H9 (cell line): ENCODE results near the gene HLA-DOB. TPM values are rescaled to one million over a fixed set of nuclear protein-coding genes. Genes with fewer than 3 reads are reported as not detected.

Source experiments
- DNase-seq: peaks from one replicate; pipeline ENCODE4 v3.0.0-alpha.2; 2017
- H2AFZ ChIP-seq: one replicate; pipeline ENCODE4 v1.6.1; 2013; ENCODE audit warnings: mild to moderate bottlenecking, low read length, control low read depth, moderate library complexity
- H2AK5ac ChIP-seq: 2 replicates; pipeline ENCODE4 v1.6.1; 2013; ENCODE audit warnings: low read length, control low read depth, mixed read lengths; ENCODE audit not compliant: insufficient read length
- H2BK120ac ChIP-seq: one replicate; pipeline ENCODE4 v1.6.1; 2013; ENCODE audit warnings: low read depth, mild to moderate bottlenecking, low read length, control low read depth, inconsistent platforms; ENCODE audit not compliant: poor library complexity, severe bottlenecking
- H2BK12ac ChIP-seq: 2 replicates; pipeline ENCODE4 v1.6.1; 2013; ENCODE audit warnings: low read length, control low read depth, mixed read lengths, low read depth; ENCODE audit not compliant: insufficient read length
- H2BK15ac ChIP-seq: 2 replicates; pipeline ENCODE4 v1.6.1; 2013; ENCODE audit warnings: low read depth, low read length, control low read depth
- H2BK20ac ChIP-seq: one replicate; pipeline ENCODE4 v1.6.1; 2013; ENCODE audit warnings: low read depth, mild to moderate bottlenecking, low read length, control low read depth, inconsistent platforms; ENCODE audit not compliant: poor library complexity, severe bottlenecking
- H2BK5ac ChIP-seq: 2 replicates; pipeline ENCODE4 v1.6.1; 2013; ENCODE audit warnings: low read length, control low read depth, mixed read lengths; ENCODE audit not compliant: insufficient read length
- H3K14ac ChIP-seq: 2 replicates; pipeline ENCODE4 v1.6.1; 2013; ENCODE audit warnings: low read length, control low read depth; ENCODE audit not compliant: insufficient read depth
- H3K18ac ChIP-seq: 2 replicates; pipeline ENCODE4 v1.6.1; 2013; ENCODE audit warnings: low read depth, mild to moderate bottlenecking, mixed read lengths, low read length, control low read depth; ENCODE audit not compliant: insufficient read length
- H3K23ac ChIP-seq: 2 replicates; pipeline ENCODE4 v1.6.1; 2013; ENCODE audit warnings: low read length, control low read depth, mixed read lengths, low read depth; ENCODE audit not compliant: insufficient read length
- H3K23me2 ChIP-seq: 2 replicates; pipeline ENCODE4 v1.6.1; 2013; ENCODE audit warnings: low read depth, mild to moderate bottlenecking, mixed read lengths, low read length, control low read depth; ENCODE audit not compliant: insufficient read length, poor library complexity, severe bottlenecking
- H3K27ac ChIP-seq: 2 replicates; pipeline ENCODE4 v1.5.1; 2013; ENCODE audit warnings: low read length, control low read depth, mixed read lengths, low read depth; ENCODE audit not compliant: insufficient read length
- H3K27me3 ChIP-seq: 2 replicates; pipeline ENCODE4 v1.6.1; 2013; ENCODE audit warnings: low read length, control low read depth, inconsistent platforms; ENCODE audit not compliant: insufficient read depth
- H3K4ac ChIP-seq: 2 replicates; pipeline ENCODE4 v1.6.1; 2013; ENCODE audit warnings: low read depth, mild to moderate bottlenecking, control low read depth, inconsistent platforms, low read length, moderate library complexity
- H3K4me1 ChIP-seq: 2 replicates; pipeline ENCODE4 v1.6.1; 2013; ENCODE audit warnings: low read length, control low read depth, inconsistent platforms; ENCODE audit not compliant: insufficient read depth
- H3K4me2 ChIP-seq: 2 replicates; pipeline ENCODE4 v1.6.1; 2013; ENCODE audit warnings: low read length, control low read depth, mixed read lengths; ENCODE audit not compliant: insufficient read length, insufficient read depth
- H3K56ac ChIP-seq: 2 replicates; pipeline ENCODE4 v1.6.1; 2013; ENCODE audit warnings: low read depth, mild to moderate bottlenecking, mixed read lengths, low read length, control low read depth; ENCODE audit not compliant: insufficient read length
- H3K79me1 ChIP-seq: 2 replicates; pipeline ENCODE4 v1.6.1; 2013; ENCODE audit warnings: low read depth, mild to moderate bottlenecking, moderate library complexity, low read length, control low read depth, inconsistent platforms; ENCODE audit not compliant: insufficient read depth, poor library complexity, severe bottlenecking
- H3K79me2 ChIP-seq: 2 replicates; pipeline ENCODE4 v1.6.1; 2013; ENCODE audit warnings: low read length, control low read depth, inconsistent platforms; ENCODE audit not compliant: insufficient read depth
- H3K9ac ChIP-seq: 2 replicates; pipeline ENCODE4 v1.6.1; 2013; ENCODE audit warnings: low read length, control low read depth, mixed read lengths; ENCODE audit not compliant: insufficient read length; ENCODE audit errors: extremely low read depth
- H3K9me3 ChIP-seq: one replicate; pipeline ENCODE4 v1.6.1; 2013; ENCODE audit warnings: low read depth, low read length, inconsistent platforms; ENCODE audit not compliant: control insufficient read depth
- H3T11ph ChIP-seq: one replicate; pipeline ENCODE4 v1.6.1; 2013; ENCODE audit warnings: mild to moderate bottlenecking, low read length, control low read depth, inconsistent platforms
- H4K20me1 ChIP-seq: one replicate; pipeline ENCODE4 v1.6.1; 2013; ENCODE audit not compliant: control insufficient read depth, insufficient read length, insufficient read depth
- H4K5ac ChIP-seq: 2 replicates; pipeline ENCODE4 v1.6.1; 2013; ENCODE audit warnings: low read depth, mild to moderate bottlenecking, mixed read lengths, low read length, control low read depth; ENCODE audit not compliant: insufficient read length
- H4K8ac ChIP-seq: replicated peaks from 2 replicates; pipeline ENCODE4 v1.6.1; 2013; ENCODE audit warnings: low read length, control low read depth, mixed read lengths, low read depth; ENCODE audit not compliant: insufficient read length
- H4K91ac ChIP-seq: 2 replicates; pipeline ENCODE4 v1.6.1; 2013; ENCODE audit warnings: low read depth, mild to moderate bottlenecking, moderate library complexity, mixed read lengths, low read length, control low read depth; ENCODE audit not compliant: insufficient read length
- H3K27ac Mint-ChIP-seq, 3 experiments: 2 replicates in 2 of 3; 3 replicates in 1 of 3; pipeline ENCODE4 v1.8.0; 2020 to 2021; ENCODE audit warnings: mixed read lengths in 3 of 3, mild to moderate bottlenecking in 1 of 3, moderate library complexity in 1 of 3
- H3K27me3 Mint-ChIP-seq: 2 replicates; pipeline ENCODE4 v1.8.0; 2021; ENCODE audit warnings: low read depth, mild to moderate bottlenecking, moderate library complexity, mixed read lengths
- H3K36me3 Mint-ChIP-seq, 3 experiments: 2 replicates in 2 of 3; 3 replicates in 1 of 3; pipeline ENCODE4 v1.8.0; 2020 to 2021; ENCODE audit warnings: low read depth in 3 of 3, mixed read lengths in 3 of 3; ENCODE audit not compliant: insufficient read depth in 1 of 3
- H3K4me1 Mint-ChIP-seq, 2 experiments: 2 replicates each; pipeline ENCODE4 v1.8.0; 2020; ENCODE audit warnings: mixed read lengths in 2 of 2
- H3K4me3 Mint-ChIP-seq, 2 experiments: 2 replicates in 1 of 2; 3 replicates in 1 of 2; pipeline ENCODE4 v1.8.0; 2020 to 2021; ENCODE audit warnings: mild to moderate bottlenecking in 2 of 2, mixed read lengths in 2 of 2, moderate library complexity in 1 of 2
- H3K9me3 Mint-ChIP-seq, 2 experiments: 2 replicates in 1 of 2; 3 replicates in 1 of 2; pipeline ENCODE4 v1.8.0; 2020; ENCODE audit warnings: mild to moderate bottlenecking in 2 of 2, mixed read lengths in 2 of 2, moderate library complexity in 1 of 2
- CTCF ChIP-seq: fragments of 200-600 bp; sonication (generic); conservative IDR thresholded peaks from 3 replicates; pipeline ENCODE4 v1.8.0; 2021; ENCODE audit warnings: antibody characterized with exemption, mild to moderate bottlenecking
- WGBS: extraction: QIAGEN DNeasy Blood & Tissue Kit; methylation state at CpG from one replicate; pipeline ENCODE4 v1.1.7; 2013; ENCODE audit warnings: missing lambda C conversion rate, low lambda C conversion rate, mixed read lengths; ENCODE audit not compliant: insufficient read length; ENCODE audit errors: extremely low coverage; 5-methylcytosine and 5-hydroxymethylcytosine counted together
- total RNA-seq: library from RNA; stranded (reverse); gene quantifications from 2 replicates; pipeline ENCODE4 v1.2.1, GENCODE V29; 2021

HLA-DOB gene
- total RNA-seq, 1 experiment from 2014 or later: 0.20 TPM

GRCh38 chr6:32842021-32842650, 25.3 kb upstream of the HLA-DOB start:
- no peak for TF ChIP-seq CTCF
- Mint-ChIP-seq H3K36me3 (peaks cover 0 to 27% (median 11%) of the 10 kb centered on the region in 3 experiments; a peak in 5 of 7 replicates), H3K27ac (no peak overlapping the region), H3K4me3 (no peak overlapping the region; a peak in 1 of 5 replicates), H3K4me1 (peaks cover 8 to 9% of the 10 kb centered on the region in 2 experiments), H3K27me3 (peaks cover 29% of the 10 kb centered on the region), H3K9me3 (no peaks in the 10 kb centered on the region)
- H3K4me2 ChIP-seq: no peak overlapping the region
- H3K4me1 ChIP-seq: peaks cover 6% of the 10 kb centered on the region; the same call in 1 of the 2 replicates
- H4K20me1 ChIP-seq: no peaks in the 10 kb centered on the region
- no peak overlapping the region for H3K4ac ChIP-seq
- no peaks in the 10 kb centered on the region for H3K79me1 ChIP-seq
- H3K56ac ChIP-seq: no peak overlapping the region
- H3T11ph ChIP-seq: no peak overlapping the region
- no peak overlapping the region for H4K5ac ChIP-seq
- H2BK5ac ChIP-seq: no peak overlapping the region
- peaks cover 17% of the 10 kb centered on the region for H3K23me2 ChIP-seq
- no peaks in the 10 kb centered on the region for H3K9me3 ChIP-seq
- no peak overlapping the region for H3K9ac ChIP-seq
- H3K79me2 ChIP-seq: no peaks in the 10 kb centered on the region
- H2BK12ac ChIP-seq: no peak overlapping the region
- WGBS: no CpG with 5 or more reads among the region's 6 CpGs
- H3K23ac ChIP-seq: no peak overlapping the region
- H4K8ac ChIP-seq: no peak overlapping the region
- H2BK20ac ChIP-seq: no peak overlapping the region
- no peak overlapping the region for H4K91ac ChIP-seq
- no peak overlapping the region for H2BK15ac ChIP-seq
- H3K27me3 ChIP-seq: no peaks in the 10 kb centered on the region
- H2BK120ac ChIP-seq: no peak overlapping the region
- no peak overlapping the region for H2AFZ ChIP-seq
- no peak overlapping the region for H3K27ac ChIP-seq
- no peak for DNase-seq
- no peak overlapping the region for H3K18ac ChIP-seq
- H3K14ac ChIP-seq: no peak overlapping the region
- H2AK5ac ChIP-seq: no peak overlapping the region
